Posterior cingulate gyrus (tissue), 11 donors: Measurements from ENCODE around the gene MYLK3.

Experiments used
- DNase-seq, 10 donors: peaks; one replicate each; pipeline versions ENCODE4 v3.0.0 to v3.0.0-alpha.2; 2020 to 2021; ENCODE audit warnings: mixed read lengths in 3 of 10
- intact Hi-C: fragments of 100-400 bp; cut with DNase I; formaldehyde crosslinking; loops from one replicate; pipeline ENCODE4 v1.15.1; 2023

The MYLK3 gene

GRCh38 chr16:46759309-46759708, 11.2 kb upstream of the MYLK3 start:
- no peak for DNase-seq
- intact Hi-C loops: no loop called here

GRCh38 chr16:46757339-46758050, 9.4 kb upstream of the MYLK3 start:
- intact Hi-C loops: no loop called here
- peak in 1 of 10 donors; percentile 67 for DNase-seq

- peak in 1 of 10 donors; percentile 38 for DNase-seq
- intact Hi-C loops: no loop called here
Measured at GRCh38 chr16:46756772-46757171, 8.6 kb upstream of the MYLK3 start.

GRCh38 chr16:46753015-46753414, 4.9 kb upstream of the MYLK3 start:
- intact Hi-C loops: no loop called here
- DNase-seq: peak in 2 of 10 donors; percentile 52 to 61

GRCh38 chr16:46751381-46751780, 3.2 kb upstream of the MYLK3 start:
- peak in 2 of 10 donors; percentile 18 to 57 for DNase-seq
- intact Hi-C loops: no loop called here

- DNase-seq: peak in 3 of 10 donors; percentile 29 to 57 (median 48)
- intact Hi-C loops: no loop called here
Measured at GRCh38 chr16:46748775-46749705, 896 bp upstream of the MYLK3 start.

GRCh38 chr16:46746821-46747776, 1.0 kb downstream of the MYLK3 start:
- DNase-seq: peak in 2 of 10 donors; percentile 50 to 58
- intact Hi-C loops: no loop called here

- peak in 1 of 10 donors; percentile 27 for DNase-seq
- intact Hi-C loops: no loop called here
Measured at GRCh38 chr16:46745617-46746016, 2.5 kb downstream of the MYLK3 start.

- DNase-seq: peak in 3 of 10 donors; percentile 3 to 79 (median 60)
- intact Hi-C loops: no loop called here
Measured at GRCh38 chr16:46743232-46743719, 4.9 kb downstream of the MYLK3 start.

- intact Hi-C loops: no loop called here
- peak in 1 of 10 donors; percentile 55 for DNase-seq
Measured at GRCh38 chr16:46739934-46740333, 8.2 kb downstream of the MYLK3 start.

- peak in 2 of 10 donors; percentile 63 to 73 for DNase-seq
Measured at GRCh38 chr16:46737621-46738214, 10.4 kb downstream of the MYLK3 start.

GRCh38 chr16:46736695-46737094, 11.4 kb downstream of the MYLK3 start:
- DNase-seq: peak in 3 of 10 donors; percentile 5 to 56 (median 39)

More at GRCh38 chr16:46737621-46738214, 10.4 kb downstream of the MYLK3 start:
- intact Hi-C loops: no loop called here

GRCh38 chr16:46733319-46733830, 14.8 kb downstream of the MYLK3 start:
- DNase-seq: peak in 1 of 10 donors; percentile 62
- intact Hi-C loops: no loop called here

More at GRCh38 chr16:46736695-46737094, 11.4 kb downstream of the MYLK3 start:
- intact Hi-C loops: no loop called here

GRCh38 chr16:46732561-46732960, 15.6 kb downstream of the MYLK3 start:
- peak in 1 of 10 donors; percentile 69 for DNase-seq
- intact Hi-C loops: no loop called here

- DNase-seq: peak in 1 of 10 donors; percentile 75
- intact Hi-C loops: no loop called here
Measured at GRCh38 chr16:46731691-46732555, 16.2 kb downstream of the MYLK3 start.

- DNase-seq: peak in 1 of 10 donors; percentile 59
- intact Hi-C loops: no loop called here
Measured at GRCh38 chr16:46730801-46731690, 17.1 kb downstream of the MYLK3 start.

GRCh38 chr16:46730126-46730525, 18.0 kb downstream of the MYLK3 start:
- DNase-seq: peak in 1 of 10 donors; percentile 64
- intact Hi-C loops: no loop called here
